HG02610 (cell line): ENCODE data around the gene DNAH2.

Experiments
- ATAC-seq: cut with Tn5 transposase; IDR thresholded peaks from one replicate; pipeline ENCODE4 v1.9.1; 2021; ENCODE audit warnings: mild to moderate bottlenecking, moderate library complexity; ENCODE audit not compliant: unreplicated experiment

The DNAH2 gene

GRCh38 chr17:7719661-7720060 lies 2.1 kb downstream of the DNAH2 start:
- ATAC-seq, result no peak

- no peak for ATAC-seq
These were observed 2.6 kb downstream of the DNAH2 start for GRCh38 chr17:7720125-7720524.

GRCh38 chr17:7721612-7722011 lies 4.1 kb downstream of the DNAH2 start:
- no peak for ATAC-seq

GRCh38 chr17:7727886-7728285 lies 10.3 kb downstream of the DNAH2 start:
- no peak for ATAC-seq

GRCh38 chr17:7729816-7730215 lies 12.3 kb downstream of the DNAH2 start:
- ATAC-seq, result no peak

- no peak for ATAC-seq
These were observed 15.5 kb downstream of the DNAH2 start for GRCh38 chr17:7732981-7733539.

GRCh38 chr17:7737601-7738000 lies 20.1 kb downstream of the DNAH2 start:
- no peak for ATAC-seq

- no peak for ATAC-seq
These were observed 22.2 kb downstream of the DNAH2 start for GRCh38 chr17:7739746-7740145.

GRCh38 chr17:7740481-7741001 lies 23.0 kb downstream of the DNAH2 start:
- ATAC-seq, result no peak

- no peak for ATAC-seq
These were observed 25.2 kb downstream of the DNAH2 start for GRCh38 chr17:7742729-7743128.

GRCh38 chr17:7744416-7744815 lies 26.9 kb downstream of the DNAH2 start:
- ATAC-seq, result no peak

GRCh38 chr17:7745748-7746470 lies 28.4 kb downstream of the DNAH2 start:
- no peak for ATAC-seq

GRCh38 chr17:7747635-7748071 lies 30.1 kb downstream of the DNAH2 start:
- no peak for ATAC-seq

- ATAC-seq, result no peak
These were observed 30.7 kb downstream of the DNAH2 start for GRCh38 chr17:7748076-7748775.

- ATAC-seq, result no peak
These were observed 32.8 kb downstream of the DNAH2 start for GRCh38 chr17:7750321-7750821.

GRCh38 chr17:7754656-7755055 lies 37.1 kb downstream of the DNAH2 start:
- no peak for ATAC-seq

GRCh38 chr17:7755095-7755890 lies 37.7 kb downstream of the DNAH2 start:
- ATAC-seq, result no peak

GRCh38 chr17:7756968-7757367 lies 39.4 kb downstream of the DNAH2 start:
- no peak for ATAC-seq

- ATAC-seq, result no peak
These were observed 46.4 kb downstream of the DNAH2 start for GRCh38 chr17:7763919-7764318.

GRCh38 chr17:7767004-7767403 lies 49.5 kb downstream of the DNAH2 start:
- ATAC-seq, result no peak
